HCT116 (cell line): ENCODE measurements around the gene COL5A1. TPM values are rescaled to one million over a fixed set of nuclear protein-coding genes. Genes with fewer than 3 reads are reported as not detected.
A peak's percentile ranks its signal among the peaks of the same experiment; 100 is the strongest.

Experiments used
- ATAC-seq: fragments of 200-7000 bp; cut with Tn5 transposase; 2 replicates; pipeline ENCODE4 v1.9.1; 2020; ENCODE audit warnings: mild to moderate bottlenecking, moderate library complexity
- BruUV-seq: library from RNA; stranded (reverse); fragments of 400-500 nt; replicated peaks from 2 replicates; lab custom pipeline; 2021; lab: Mats Ljungman, UMichigan
- CTCF ChIA-PET: fragments of 300-600 bp; sonication (Branson Sonifier 250); formaldehyde crosslinking; loops from one replicate; lab custom pipeline; 2021; ENCODE audit warnings: antibody characterized with exemption; lab: Charles Lee
- POLR2A ChIA-PET: fragments of 300-600, 350-600 bp; sonication (Branson Sonifier 250); formaldehyde crosslinking; loops from one replicate; lab custom pipeline; 2021; ENCODE audit warnings: antibody characterized with exemption; lab: Charles Lee
- RAD21 ChIA-PET, 2 experiments: fragments of 300-600 bp; sonication (Branson Sonifier 250); formaldehyde crosslinking; loops; one replicate each; lab custom pipeline; 2023; ENCODE audit warnings: low total read pairs in 2 of 2; ENCODE audit not compliant: uncharacterized antibody in 2 of 2, unreplicated experiment in 2 of 2, low non-redundant PET in 1 of 2; lab: Charles Lee
- DNase-seq: peaks from one replicate; pipeline ENCODE4 v3.0.0-alpha.2; 2010; ENCODE audit warnings: low read depth, low spot score
- H2AFZ ChIP-seq: fragments of 200-600 bp; shearing (Covaris generic), sonication (generic); 2 replicates; pipeline ENCODE4 v1.6.1; 2017; ENCODE audit warnings: low read depth, mixed run types, mixed read lengths, antibody characterized with exemption, low read length; ENCODE audit not compliant: poor library complexity, severe bottlenecking
- H3K27ac ChIP-seq: 2 replicates; pipeline ENCODE4 v1.5.1; 2012; ENCODE audit warnings: low read depth, low read length
- H3K27me3 ChIP-seq: fragments of 200-600 bp; sonication (generic); 2 replicates; pipeline ENCODE4 v1.6.1; 2016; ENCODE audit warnings: mixed run types, low read length, mixed read lengths; ENCODE audit not compliant: insufficient read depth
- H3K36me3 ChIP-seq, 2 experiments: fragments of 200-500 bp in 1 of 2; fragments of 200-600 bp in 1 of 2; sonication (Bioruptor generic) in 1 of 2; sonication (generic) in 1 of 2; 2 replicates each; pipeline versions ENCODE4 v1.5.1 to v1.6.1; 2014 to 2016; ENCODE audit warnings: low read length in 2 of 2, inconsistent platforms in 1 of 2, mixed read lengths in 1 of 2, mixed run types in 1 of 2; ENCODE audit not compliant: insufficient read depth in 2 of 2, control insufficient read depth in 1 of 2
- H3K4me1 ChIP-seq, 2 experiments: fragments of 200-600 bp in 1 of 2; sonication (generic) in 1 of 2; 2 replicates each; pipeline versions ENCODE4 v1.5.1 to v1.6.1; 2012 to 2017; ENCODE audit warnings: low read length in 2 of 2, inconsistent platforms in 1 of 2, mild to moderate bottlenecking in 1 of 2, mixed read lengths in 1 of 2, mixed run types in 1 of 2, moderate library complexity in 1 of 2; ENCODE audit not compliant: insufficient read depth in 2 of 2, control insufficient read depth in 1 of 2
- H3K4me2 ChIP-seq: fragments of 200-600 bp; sonication (generic); 2 replicates; pipeline ENCODE4 v1.6.1; 2017; ENCODE audit warnings: mixed run types, low read length, mixed read lengths
- H3K4me3 ChIP-seq, 2 experiments: fragments of 200-600 bp in 1 of 2; sonication (generic) in 1 of 2; replicated peaks in 1 of 2; 2 replicates each; pipeline ENCODE4 v1.5.1; 2011 to 2016; ENCODE audit warnings: low read length in 2 of 2, control low read depth in 1 of 2, low read depth in 1 of 2, mild to moderate bottlenecking in 1 of 2, mixed read lengths in 1 of 2, mixed run types in 1 of 2
- H3K79me2 ChIP-seq: fragments of 200-600 bp; sonication (generic); 2 replicates; pipeline ENCODE4 v1.6.1; 2017; ENCODE audit warnings: mild to moderate bottlenecking, mixed run types, low read length, moderate library complexity, mixed read lengths; ENCODE audit not compliant: insufficient read depth
- H3K9ac ChIP-seq: fragments of 200-600 bp; sonication (generic); 2 replicates; pipeline ENCODE4 v1.6.1; 2016; ENCODE audit warnings: low read length, mixed read lengths
- H3K9me2 ChIP-seq: fragments of 200-600 bp; sonication (generic), shearing (Covaris generic); 2 replicates; pipeline ENCODE4 v1.6.1; 2017; ENCODE audit warnings: mixed run types, mild to moderate bottlenecking, moderate library complexity; ENCODE audit not compliant: insufficient read depth
- H3K9me3 ChIP-seq, 2 experiments: fragments of 200-500 bp in 1 of 2; fragments of 200-600 bp in 1 of 2; sonication (Bioruptor generic) in 1 of 2; sonication (generic) in 1 of 2; 2 replicates each; pipeline ENCODE4 v1.6.1; 2014 to 2017; ENCODE audit warnings: low read length in 2 of 2, mixed read lengths in 2 of 2, inconsistent platforms in 1 of 2, low read depth in 1 of 2, mild to moderate bottlenecking in 1 of 2, mixed run types in 1 of 2, moderate library complexity in 1 of 2; ENCODE audit not compliant: control insufficient read depth in 1 of 2, insufficient read depth in 1 of 2
- H4K20me1 ChIP-seq: fragments of 200-600 bp; sonication (generic), shearing (Covaris generic); 2 replicates; pipeline ENCODE4 v1.6.1; 2017; ENCODE audit warnings: mixed run types, mild to moderate bottlenecking, moderate library complexity; ENCODE audit not compliant: insufficient read depth
- ATF3 ChIP-seq: IDR thresholded peaks from 2 replicates; pipeline ENCODE4 v1.6.1; 2012
- CBX3 ChIP-seq: IDR thresholded peaks from 2 replicates; pipeline ENCODE4 v1.6.1; 2012; ENCODE audit warnings: low read depth
- CTCF ChIP-seq, 3 experiments: fragments of 200-600 bp in 1 of 3; sonication (generic) in 1 of 3; IDR thresholded peaks in 2 of 3; conservative IDR thresholded peaks in 1 of 3; 2 replicates each; pipeline ENCODE4 v1.5.1; 2012 to 2017; ENCODE audit warnings: low read depth in 2 of 3, low read length in 2 of 3, antibody characterized with exemption in 1 of 3, borderline replicate concordance in 1 of 3, control low read depth in 1 of 3, mild to moderate bottlenecking in 1 of 3, mixed read lengths in 1 of 3, mixed run types in 1 of 3, moderate library complexity in 1 of 3; ENCODE audit not compliant: insufficient read depth in 1 of 3
- EGR1 ChIP-seq: IDR thresholded peaks from 2 replicates; pipeline ENCODE4 v1.6.1; 2012; ENCODE audit warnings: low read depth
- ELF1 ChIP-seq: IDR thresholded peaks from 2 replicates; pipeline ENCODE4 v1.6.1; 2012; ENCODE audit warnings: low read depth, borderline replicate concordance
- EZH2 ChIP-seq: fragments of 200-600 bp; sonication (generic); IDR thresholded peaks from 2 replicates; pipeline ENCODE4 v1.6.1; 2017; ENCODE audit warnings: antibody characterized with exemption, mixed run types
- EZH2phosphoT487 ChIP-seq: fragments of 200-600 bp; IDR thresholded peaks from 2 replicates; pipeline ENCODE4 v1.6.1; 2018; ENCODE audit warnings: antibody characterized with exemption, borderline replicate concordance
- JUND ChIP-seq: IDR thresholded peaks from 2 replicates; pipeline ENCODE4 v1.6.1; 2012
- MAX ChIP-seq: IDR thresholded peaks from 2 replicates; pipeline ENCODE4 v1.6.1; 2012
- POLR2A ChIP-seq: IDR thresholded peaks from 2 replicates; pipeline ENCODE4 v1.7.0; 2011; ENCODE audit warnings: borderline replicate concordance; ENCODE audit not compliant: insufficient read depth, insufficient read length; ENCODE audit errors: extremely low read depth
- POLR2AphosphoS5 ChIP-seq: IDR thresholded peaks from 2 replicates; pipeline ENCODE4 v1.6.1; 2011; ENCODE audit warnings: mild to moderate bottlenecking, low read depth, low read length, moderate library complexity
- REST ChIP-seq: IDR thresholded peaks from 2 replicates; pipeline ENCODE4 v1.6.1; 2012; ENCODE audit warnings: low read depth
- SIN3A ChIP-seq: IDR thresholded peaks from 2 replicates; pipeline ENCODE4 v1.6.1; 2012; ENCODE audit warnings: low read depth
- SRF ChIP-seq: IDR thresholded peaks from 2 replicates; pipeline ENCODE4 v1.6.1; 2012; ENCODE audit warnings: low read depth
- ZBTB33 ChIP-seq: IDR thresholded peaks from 2 replicates; pipeline ENCODE4 v1.6.1; 2011; ENCODE audit warnings: mild to moderate bottlenecking, low read length, moderate library complexity; ENCODE audit not compliant: insufficient replicate concordance; ENCODE audit errors: extremely low read depth
- intact Hi-C: fragments of 100-400 bp; cut with micrococcal nuclease; formaldehyde crosslinking; loops from 2 replicates; pipeline ENCODE4 v1.10.0; 2022
- total RNA-seq: library from RNA; stranded (reverse); gene quantifications from one replicate; pipeline ENCODE4 v1.2.1, GENCODE V29; 2021; ENCODE audit not compliant: unreplicated experiment

COL5A1 gene
- total RNA-seq, 1 experiment from 2014 or later = 0.30 TPM

- no TSS peak for BruUV-seq
- Histone ChIP-seq H3K4me2 (no peak overlapping the region), H3K9me3 (no peaks in the 10 kb centered on the region), H3K4me1 (peaks cover 0 to 11% of the 10 kb centered on the region in 2 experiments; a peak in 3 of 4 replicates), H3K4me3 (no peak overlapping the region), H3K27ac (no peak overlapping the region), H3K9ac (no peak overlapping the region), H3K9me2 (no peaks in the 10 kb centered on the region), H4K20me1 (no peaks in the 10 kb centered on the region), H2AFZ (no peak overlapping the region), H3K79me2 (no peaks in the 10 kb centered on the region), H3K36me3 (no peaks in the 10 kb centered on the region), H3K27me3 (no peaks in the 10 kb centered on the region; the same call in 1 of the 2 replicates)
- no peak for TF ChIP-seq ZBTB33
- TF ChIP-seq EZH2 = no peak
- no peak for TF ChIP-seq REST
- TF ChIP-seq ELF1 = no peak
- no peak for TF ChIP-seq POLR2A
- no peak for TF ChIP-seq EZH2phosphoT487
- no peak for TF ChIP-seq CTCF (IDR thresholded peaks at IDR 0.05 in 2 of 3, conservative IDR thresholded peaks at IDR 0.05 in 1 of 3; ENCODE audit: borderline replicate concordance in 1 of 3, insufficient read depth in 1 of 3, low read depth in 2 of 3, low read length in 2 of 3)
- TF ChIP-seq SIN3A = no peak
- TF ChIP-seq SRF = no peak
- no peak for TF ChIP-seq EGR1
- no peak for TF ChIP-seq MAX
- no peak for TF ChIP-seq JUND
- no peak for TF ChIP-seq POLR2AphosphoS5
- TF ChIP-seq ATF3 = no peak
- no peak for TF ChIP-seq CBX3
- CTCF ChIA-PET = no interaction called here
- intact Hi-C loops = no loop called here
- DNase-seq (no peak), ATAC-seq (0 out of 2 replicates have a peak, but pooled peaks have one; percentile 23)
- POLR2A ChIA-PET = no interaction called here
- RAD21 ChIA-PET = no interaction called here
These were observed 3.4 kb downstream of the COL5A1 start for GRCh38 chr9:134644725-134645606.
